ENCODE data around the gene CEP164. TPM values are rescaled to one million over a fixed set of nuclear protein-coding genes. Genes with fewer than 3 reads are reported as not detected.
"Not testable (repeated sequence)": the region's sequence is repeated elsewhere in the genome, so short reads cannot be mapped to it uniquely, and the experiment has no call there.

The CEP164 gene
- polyA plus RNA-seq, 5 donors: 30.9 to 37.3 (median 32.9) TPM

GRCh38 chr11:117392979-117393378, 65.3 kb downstream of the CEP164 start:
- no peak for DNase-seq

GRCh38 chr11:117394221-117394925, 66.7 kb downstream of the CEP164 start:
- DNase-seq: no peak

GRCh38 chr11:117395476-117395875, 67.8 kb downstream of the CEP164 start:
- no peak for DNase-seq

- DNase-seq: no peak
Observed at GRCh38 chr11:117396970-117397369, 69.3 kb downstream of the CEP164 start.

GRCh38 chr11:117398618-117399017, 71.0 kb downstream of the CEP164 start:
- DNase-seq: not testable (repeated sequence)

- not testable (repeated sequence) for DNase-seq
Observed at GRCh38 chr11:117399100-117399840, 71.6 kb downstream of the CEP164 start.

GRCh38 chr11:117405898-117406297, 78.2 kb downstream of the CEP164 start:
- DNase-seq: not testable (repeated sequence)

- DNase-seq: no peak
Observed at GRCh38 chr11:117407016-117407415, 79.4 kb downstream of the CEP164 start.

GRCh38 chr11:117408356-117408755, 80.7 kb downstream of the CEP164 start:
- no peak for DNase-seq

GRCh38 chr11:117409511-117409910, 81.9 kb downstream of the CEP164 start:
- no peak for DNase-seq

GRCh38 chr11:117410238-117410637, 82.6 kb downstream of the CEP164 start:
- no peak for DNase-seq

GRCh38 chr11:117410861-117411710, 83.4 kb downstream of the CEP164 start:
- DNase-seq: no peak

GRCh38 chr11:117411736-117412135, 84.1 kb downstream of the CEP164 start:
- no peak for DNase-seq

- no peak for DNase-seq
Observed at GRCh38 chr11:117412176-117412575, 84.5 kb downstream of the CEP164 start.

- DNase-seq: no peak
Observed at GRCh38 chr11:117412653-117413275, 85.1 kb downstream of the CEP164 start.

- DNase-seq: no peak
Observed at GRCh38 chr11:117413616-117414015, 86.0 kb downstream of the CEP164 start.

GRCh38 chr11:117414724-117415123, 87.1 kb downstream of the CEP164 start:
- no peak for DNase-seq

- no peak for DNase-seq
Observed at GRCh38 chr11:117415358-117415896, 87.8 kb downstream of the CEP164 start.

- DNase-seq: no peak
Observed at GRCh38 chr11:117417342-117417741, 89.7 kb downstream of the CEP164 start.

GRCh38 chr11:117417856-117418255, 90.2 kb downstream of the CEP164 start:
- no peak for DNase-seq

GRCh38 chr11:117418737-117419481, 91.3 kb downstream of the CEP164 start:
- DNase-seq: no peak

Measured in right lung (tissue), 5 donors.